Measurements from ENCODE around the gene CXXC5. TPM values are rescaled to one million over a fixed set of nuclear protein-coding genes. Genes with fewer than 3 reads are reported as not detected.

The CXXC5 gene
- total RNA-seq, 2 experiments from 2014 or later: 26.7 to 113 TPM

GRCh38 chr5:139630855-139631254 lies 17.3 kb upstream of the CXXC5 start:
- no peak overlapping the region for H2AFZ ChIP-seq (ENCODE audit: low read length)
- no peaks in the 10 kb centered on the region for H4K20me1 ChIP-seq (ENCODE audit: insufficient read depth, low read length)
- no peak overlapping the region for H3K27ac ChIP-seq (ENCODE audit: low read depth, low read length, poor library complexity, severe bottlenecking)
- H3K79me2 ChIP-seq (ENCODE audit: insufficient read depth, low read depth, low read length): no peaks in the 10 kb centered on the region
- no peaks in the 10 kb centered on the region for H3K9me3 ChIP-seq (ENCODE audit: low read length)
- H3K36me3 ChIP-seq (ENCODE audit: insufficient read depth, low read length): peaks cover 59% of the 10 kb centered on the region
- no peak for DNase-seq (ENCODE audit: low spot score)
- no peaks in the 10 kb centered on the region for H3K9me2 ChIP-seq (ENCODE audit: insufficient read depth, low read length)
- peaks cover 38% of the 10 kb centered on the region for H3K4me1 ChIP-seq (ENCODE audit: insufficient read depth, low read length, poor library complexity, severe bottlenecking)
- H3K4me3 ChIP-seq (ENCODE audit: low read depth, low read length, poor library complexity, severe bottlenecking): no peak overlapping the region
- BruUV-seq (replicated peaks): no TSS peak
- ChIA-PET CTCF (ENCODE audit: unreplicated experiment) (interaction anchor here (0.6 to 5.8 kb wide), 2 partner anchors 58 to 227 kb away, joined by 3 to 49 read pairs; partner anchors contain the start of gene SPATA24), POLR2A (interaction anchor here (0.5 to 0.6 kb wide), 2 partner anchors 20 to 819 kb away, joined by 3 to 5 read pairs; no protein-coding TSS in a partner anchor)
- H3K4me2 ChIP-seq (ENCODE audit: low read length): no peak overlapping the region
- TF ChIP-seq CTCF (conservative IDR thresholded peaks at IDR 0.05; ENCODE audit: low read length) (no peak), EZH2phosphoT487 (IDR thresholded peaks at IDR 0.05; ENCODE audit: borderline replicate concordance, low read depth, low read length) (no peak)
- intact Hi-C loops (cut with micrococcal nuclease; ENCODE audit: unreplicated experiment): no loop called here

- no peak overlapping the region for H3K4me3 ChIP-seq (ENCODE audit: low read depth, low read length, poor library complexity, severe bottlenecking)
- TF ChIP-seq EZH2phosphoT487 (IDR thresholded peaks at IDR 0.05; ENCODE audit: borderline replicate concordance, low read depth, low read length): no peak
- TF ChIP-seq CTCF (conservative IDR thresholded peaks at IDR 0.05; ENCODE audit: low read length): no peak
- peaks cover 1% of the 10 kb centered on the region; the same call in 1 of the 2 replicates for H4K20me1 ChIP-seq (ENCODE audit: insufficient read depth, low read length)
- no peak overlapping the region for H3K4me2 ChIP-seq (ENCODE audit: low read length)
- CTCF ChIA-PET (ENCODE audit: unreplicated experiment): interaction anchor here (0.6 to 5.8 kb wide), 4 partner anchors 37 to 928 kb away, joined by 3 to 49 read pairs (median 3); partner anchors contain the start of gene SPATA24
- no TSS peak for BruUV-seq (replicated peaks)
- H3K27ac ChIP-seq (ENCODE audit: low read depth, low read length, poor library complexity, severe bottlenecking): peak overlapping the region; percentile 20
- intact Hi-C loops (cut with micrococcal nuclease; ENCODE audit: unreplicated experiment): loop anchor here (2.0 kb wide), 1 partner anchor 209 kb away; no protein-coding TSS in a partner anchor
- DNase-seq (ENCODE audit: low spot score): no peak
- H3K4me1 ChIP-seq (ENCODE audit: insufficient read depth, low read length, poor library complexity, severe bottlenecking): peaks cover 44% of the 10 kb centered on the region
- no peaks in the 10 kb centered on the region for H3K9me2 ChIP-seq (ENCODE audit: insufficient read depth, low read length)
- no peaks in the 10 kb centered on the region for H3K9me3 ChIP-seq (ENCODE audit: low read length)
- H2AFZ ChIP-seq (ENCODE audit: low read length): no peak overlapping the region
- no peaks in the 10 kb centered on the region; the same call in 1 of the 2 replicates for H3K79me2 ChIP-seq (ENCODE audit: insufficient read depth, low read depth, low read length)
- peaks cover 51% of the 10 kb centered on the region for H3K36me3 ChIP-seq (ENCODE audit: insufficient read depth, low read length)
- POLR2A ChIA-PET: interaction anchor here (0.5 to 1.1 kb wide), 4 partner anchors 21 to 1570 kb away, joined by 3 to 5 read pairs (median 4); no protein-coding TSS in a partner anchor
Observed at GRCh38 chr5:139631520-139632165, 16.5 kb upstream of the CXXC5 start.
